Vagina (tissue), 2 donors: ENCODE data around the gene TRIM31. TPM values are rescaled to one million over a fixed set of nuclear protein-coding genes. Genes with fewer than 3 reads are reported as not detected.

ENCODE experiments used
- DNase-seq, 2 donors: peaks; one replicate each; pipeline ENCODE4 v3.0.0-alpha.2; 2017; ENCODE audit errors: extremely low spot score in 2 of 2
- H3K27ac ChIP-seq: fragments of 200-600 bp; sonication (generic); one replicate; pipeline ENCODE4 v1.5.1; 2019
- H3K27me3 ChIP-seq: fragments of 200-600 bp; sonication (generic); one replicate; pipeline ENCODE4 v1.5.1; 2019
- H3K36me3 ChIP-seq, 2 donors: fragments of 200-600 bp; sonication (generic); one replicate each; pipeline ENCODE4 v1.5.1; 2017 to 2019
- H3K4me1 ChIP-seq: fragments of 200-600 bp; sonication (generic); one replicate; pipeline ENCODE4 v1.5.1; 2019
- H3K4me3 ChIP-seq, 2 donors: fragments of 200-600 bp; sonication (generic); 1 replicate in 1 of 2; 2 replicates in 1 of 2; pipeline ENCODE4 v1.5.1; 2016 to 2019
- H3K9me3 ChIP-seq: fragments of 200-600 bp; sonication (generic); one replicate; pipeline ENCODE4 v1.5.1; 2019
- CTCF ChIP-seq, 3 experiments: fragments of 450-650 bp in 2 of 3; fragments of 200-600 bp in 1 of 3; sonication (generic) in 1 of 3; IDR thresholded peaks; one replicate each; pipeline ENCODE4 v1.5.1; 2017 to 2019; ENCODE audit warnings: antibody characterized with exemption in 3 of 3, mild to moderate bottlenecking in 2 of 3, moderate library complexity in 2 of 3
- POLR2A ChIP-seq, 2 donors: fragments of 450-650 bp; IDR thresholded peaks; one replicate each; pipeline ENCODE4 v1.6.1; 2017; ENCODE audit warnings: antibody characterized with exemption in 2 of 2, mild to moderate bottlenecking in 2 of 2, moderate library complexity in 2 of 2
- POLR2AphosphoS5 ChIP-seq, 2 donors: sonication (generic); formaldehyde crosslinking; IDR thresholded peaks; one replicate each; pipeline ENCODE4 v1.9.0; 2017; ENCODE audit warnings: antibody characterized with exemption in 2 of 2, mild to moderate bottlenecking in 2 of 2, low read depth in 1 of 2; ENCODE audit not compliant: insufficient read depth in 1 of 2
- intact Hi-C: fragments of 100-400 bp; cut with DNase I; formaldehyde crosslinking; loops from one replicate; pipeline ENCODE4 v1.15.1; 2023
- total RNA-seq: library from RNA; depleted of rRNA; stranded (reverse); fragments of >200 nt; gene quantifications from one replicate; pipeline ENCODE4 v1.2.3, GENCODE V29; 2016

Gene TRIM31
- total RNA-seq, 1 donor from 2014 or later: not detected

DNA sequence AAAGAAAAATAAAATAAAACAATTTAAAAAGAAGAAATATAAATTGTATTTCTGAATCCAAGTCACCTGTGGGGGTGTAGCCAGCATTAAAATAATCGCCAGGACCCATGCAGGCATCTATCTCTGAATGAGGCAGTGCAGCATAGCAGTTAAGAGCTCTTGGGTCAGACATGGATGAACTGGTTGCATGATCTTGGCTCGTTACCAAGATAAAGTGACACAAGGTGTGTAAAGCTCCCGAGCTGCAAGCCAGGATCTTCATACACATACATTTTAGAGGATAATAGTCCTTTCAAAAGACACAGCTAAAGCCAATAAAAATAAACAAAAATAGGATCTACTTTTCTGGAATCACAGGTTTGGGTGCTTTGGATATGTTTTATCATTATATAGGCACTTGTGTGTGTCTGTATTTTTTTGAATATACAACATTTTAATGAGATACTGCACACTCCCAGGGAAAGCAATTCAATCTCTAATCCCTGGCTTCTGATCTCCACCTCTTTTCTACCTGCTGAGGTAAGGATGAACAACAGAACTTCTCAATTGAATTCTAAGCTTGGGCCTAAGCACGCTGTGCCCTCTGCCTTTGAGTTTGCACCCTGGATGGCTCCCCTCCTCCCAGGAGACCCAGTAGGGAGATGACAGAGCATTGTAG is 39.3 kb upstream of the TRIM31 start:
- TF ChIP-seq CTCF (IDR thresholded peaks at IDR 0.05) (no peak), POLR2A (IDR thresholded peaks at IDR 0.05) (no peak), POLR2AphosphoS5 (IDR thresholded peaks at IDR 0.05; ENCODE audit: insufficient read depth in 1 of 2, low read depth in 1 of 2) (no peak)
- Histone ChIP-seq H3K4me3 (no peak overlapping the region), H3K27me3 (no peaks in the 10 kb centered on the region), H3K4me1 (peaks cover 7% of the 10 kb centered on the region), H3K36me3 (no peaks in the 10 kb centered on the region), H3K9me3 (no peaks in the 10 kb centered on the region), H3K27ac (no peak overlapping the region)
- peak in 1 of 2 donors; percentile 25 for DNase-seq
- intact Hi-C loops: no loop called here

GRCh38 chr6:30151580-30151979 is 38.7 kb upstream of the TRIM31 start:
- peak in 1 of 2 donors; percentile 25 for DNase-seq
- H3K36me3 ChIP-seq: no peaks in the 10 kb centered on the region
- no peak overlapping the region for H3K27ac ChIP-seq
- intact Hi-C loops: no loop called here
- TF ChIP-seq POLR2AphosphoS5 (IDR thresholded peaks at IDR 0.05; ENCODE audit: insufficient read depth in 1 of 2, low read depth in 1 of 2) (no peak), CTCF (IDR thresholded peaks at IDR 0.05) (no peak), POLR2A (IDR thresholded peaks at IDR 0.05) (no peak)
- no peaks in the 10 kb centered on the region for H3K27me3 ChIP-seq
- peaks cover 7% of the 10 kb centered on the region for H3K4me1 ChIP-seq
- no peak overlapping the region for H3K4me3 ChIP-seq
- no peaks in the 10 kb centered on the region for H3K9me3 ChIP-seq

DNA sequence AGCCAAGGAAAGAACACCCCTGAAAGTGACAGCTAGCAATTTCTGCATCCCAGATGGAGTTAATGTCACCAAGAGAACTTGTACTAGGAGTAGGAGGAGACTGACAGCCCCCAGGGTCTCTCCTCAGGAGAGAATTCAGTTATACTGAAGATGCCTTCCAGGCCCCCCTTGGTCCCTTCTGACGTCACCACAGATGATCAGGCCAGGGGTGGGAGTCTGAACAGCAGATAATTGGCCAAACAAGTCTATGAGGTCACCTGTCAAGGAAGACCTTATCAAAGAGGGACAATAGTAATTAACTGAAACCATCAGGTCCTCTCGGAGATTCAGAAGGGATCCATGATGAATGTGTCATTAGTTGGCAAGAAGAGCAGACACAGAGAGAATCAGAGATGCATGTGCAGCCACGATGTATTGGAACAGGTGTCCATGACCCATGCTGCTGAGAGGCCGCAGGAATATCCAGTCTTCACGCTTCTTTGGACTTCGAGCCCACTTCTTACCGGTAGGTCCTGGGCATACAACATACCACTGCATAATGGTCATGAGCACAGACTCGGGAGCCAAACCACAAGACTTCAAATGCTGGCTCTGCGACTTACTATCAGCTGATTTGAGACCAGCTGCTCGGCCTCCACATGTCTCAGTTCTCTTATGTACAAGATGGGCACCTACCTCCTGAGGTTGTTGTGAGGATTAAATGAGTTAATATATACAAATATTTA is 37.9 kb upstream of the TRIM31 start:
- Histone ChIP-seq H3K27me3 (no peaks in the 10 kb centered on the region), H3K9me3 (no peaks in the 10 kb centered on the region), H3K4me3 (no peak overlapping the region), H3K36me3 (no peaks in the 10 kb centered on the region), H3K4me1 (peaks cover 7% of the 10 kb centered on the region), H3K27ac (no peak overlapping the region)
- peak in 1 of 2 donors; percentile 83 for DNase-seq
- intact Hi-C loops: no loop called here
- no peak for TF ChIP-seq POLR2AphosphoS5 (IDR thresholded peaks at IDR 0.05; ENCODE audit: insufficient read depth in 1 of 2, low read depth in 1 of 2)
- TF ChIP-seq POLR2A (IDR thresholded peaks at IDR 0.05): no peak
- no peak for TF ChIP-seq CTCF (IDR thresholded peaks at IDR 0.05)

- intact Hi-C loops: no loop called here
- TF ChIP-seq POLR2AphosphoS5 (IDR thresholded peaks at IDR 0.05; ENCODE audit: insufficient read depth in 1 of 2, low read depth in 1 of 2): no peak
- TF ChIP-seq POLR2A (IDR thresholded peaks at IDR 0.05): no peak
- no peak for TF ChIP-seq CTCF (IDR thresholded peaks at IDR 0.05)
- H3K9me3 ChIP-seq: no peaks in the 10 kb centered on the region
- no peak overlapping the region for H3K27ac ChIP-seq
- no peaks in the 10 kb centered on the region for H3K36me3 ChIP-seq
- no peak overlapping the region for H3K4me3 ChIP-seq
- no peaks in the 10 kb centered on the region for H3K27me3 ChIP-seq
- H3K4me1 ChIP-seq: peaks cover 6% of the 10 kb centered on the region
- DNase-seq: peak in 1 of 2 donors; percentile 11
These were observed 37.1 kb upstream of the TRIM31 start for GRCh38 chr6:30149858-30150550.
